Activated CD4-positive, CD25-positive, alpha-beta regulatory T cell treated with anti-CD3 and anti-CD28 coated beads, Interleukin-2, amount 50 U/mL, for 16 hours (primary cell): ENCODE measurements around the gene P3H4.

Source experiments
- DNase-seq: peaks from one replicate; pipeline ENCODE4 v3.0.0-alpha.2; 2020; ENCODE audit warnings: low read depth, low spot score

The P3H4 gene

DNA sequence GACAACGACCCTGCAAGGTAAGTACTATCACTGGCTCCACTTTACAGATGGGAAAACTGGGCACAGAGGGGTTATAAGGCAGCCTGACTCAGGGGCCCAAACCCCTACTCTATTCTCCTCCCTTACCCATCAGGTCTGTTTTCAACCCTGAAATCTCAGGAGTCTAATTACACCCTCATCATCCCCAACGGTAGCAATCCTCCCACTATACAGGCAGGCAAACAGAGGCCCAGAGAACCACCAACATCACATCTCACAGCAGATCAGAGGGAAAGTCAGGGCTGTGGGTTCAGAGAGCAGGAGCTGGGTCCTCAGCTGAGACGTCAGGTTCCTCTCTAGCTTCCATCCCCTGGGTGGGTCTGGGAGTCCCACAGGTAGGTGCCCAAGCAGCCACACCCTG, 41.8 kb downstream of the P3H4 start:
- DNase-seq = no peak

DNA sequence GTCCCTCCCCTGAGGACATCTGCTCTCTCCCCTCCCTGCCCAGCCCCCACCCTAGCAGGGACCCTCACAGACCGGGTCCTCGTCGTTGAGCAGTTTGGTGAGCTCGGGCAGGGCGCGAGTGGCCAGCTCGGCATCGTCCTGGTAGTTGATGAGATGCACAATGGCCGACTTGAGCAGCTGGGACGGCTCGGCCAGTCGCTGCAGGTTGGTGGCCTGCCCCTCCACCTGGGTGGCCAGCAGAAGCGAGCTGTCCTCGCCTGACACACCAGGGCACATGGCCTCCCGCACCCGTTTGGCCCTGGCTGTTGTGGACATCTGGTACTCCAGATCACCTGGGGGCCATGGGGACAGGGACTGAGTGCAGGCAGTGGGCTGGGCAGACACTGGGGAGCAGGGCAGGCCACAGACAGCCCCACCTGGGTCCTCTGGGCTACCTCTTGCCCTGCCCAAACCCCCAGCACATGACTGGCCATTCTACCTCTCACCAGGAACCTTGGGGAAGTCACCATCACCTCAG, 42.3 kb downstream of the P3H4 start:
- DNase-seq = no peak

DNA sequence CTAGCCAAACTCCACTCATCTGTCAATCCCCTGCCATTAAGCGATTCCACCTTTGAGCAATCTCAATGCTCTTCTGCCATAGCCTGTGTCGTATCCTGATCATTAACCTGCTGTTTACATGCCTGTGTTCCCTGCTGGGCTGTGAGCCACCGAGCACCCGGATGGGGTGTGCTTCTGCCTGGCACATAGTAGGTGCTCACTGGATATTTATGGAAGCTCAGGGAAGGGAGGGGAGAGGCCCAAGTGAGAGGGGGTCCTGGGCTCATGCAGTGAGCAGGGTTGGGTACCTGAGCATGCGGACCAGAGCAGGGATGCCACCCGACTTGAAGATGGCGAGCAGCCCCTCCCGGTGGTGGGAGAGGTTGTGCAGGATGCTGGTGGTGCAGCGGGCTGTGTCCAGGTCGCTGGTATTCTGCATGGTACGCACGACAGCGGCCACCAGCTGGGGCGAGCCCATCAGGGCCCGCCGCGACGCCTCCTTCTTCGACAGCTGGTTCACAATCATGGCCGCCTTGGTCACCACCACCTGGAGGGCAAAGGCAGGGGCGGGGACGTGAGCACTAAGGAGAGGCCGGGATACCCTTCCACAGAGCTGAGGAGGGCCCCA, 43.0 kb downstream of the P3H4 start:
- DNase-seq = no peak

DNA sequence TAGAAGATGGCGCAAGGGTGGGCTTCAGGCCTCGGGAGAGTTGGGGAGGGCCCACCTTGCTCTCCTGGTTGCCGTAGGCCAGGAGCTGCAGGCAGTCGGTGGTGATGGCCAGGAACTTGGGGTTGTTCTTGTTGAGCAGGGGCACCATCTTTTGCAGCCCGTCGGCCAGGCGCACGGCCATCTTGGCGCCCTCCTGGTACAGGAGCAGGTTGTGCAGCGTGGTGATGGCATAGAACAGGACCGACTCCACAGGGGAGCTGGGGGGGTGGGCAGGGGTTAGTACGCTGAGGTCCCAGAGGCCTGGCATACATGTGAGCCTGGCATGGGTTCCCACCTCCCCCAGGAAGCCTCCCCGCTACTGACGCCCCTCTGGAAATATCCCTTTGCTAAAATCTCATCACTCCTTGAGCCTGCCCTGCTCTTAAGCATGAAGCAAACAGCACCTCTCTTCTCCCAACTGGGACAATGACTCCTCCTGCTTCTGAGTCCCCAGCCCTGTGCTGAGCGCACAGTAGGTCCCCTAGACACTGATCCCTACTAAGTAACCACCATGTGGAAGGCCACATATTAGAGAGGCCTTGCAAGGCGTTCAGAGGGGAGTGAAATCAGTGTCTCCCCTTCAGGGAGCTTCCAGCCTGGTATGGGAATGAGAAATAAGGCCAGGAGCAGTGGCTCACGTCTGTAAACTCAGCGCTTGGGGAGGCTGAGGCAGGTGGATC, 44.3 kb downstream of the P3H4 start:
- no peak for DNase-seq

DNA sequence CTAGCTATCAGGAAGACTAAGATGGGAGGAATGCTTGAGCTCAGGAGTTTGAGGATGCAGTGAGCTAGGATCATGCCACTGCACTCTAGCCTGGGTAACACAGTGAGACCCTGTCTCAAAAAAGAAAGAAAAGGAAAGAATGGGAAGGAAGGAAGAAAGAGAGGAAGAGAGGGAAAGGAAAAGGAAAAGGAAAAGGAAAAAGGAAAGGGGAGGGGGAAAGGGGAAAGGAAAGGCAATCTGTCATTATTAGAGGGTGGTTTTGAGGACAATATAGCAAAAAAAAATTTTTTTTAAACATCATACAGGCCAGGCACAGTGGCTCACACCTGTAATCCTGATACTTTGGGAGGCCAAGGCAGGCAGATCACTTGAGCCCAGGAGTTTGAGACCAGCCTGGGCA, 45.6 kb downstream of the P3H4 start:
- no peak for DNase-seq

DNA sequence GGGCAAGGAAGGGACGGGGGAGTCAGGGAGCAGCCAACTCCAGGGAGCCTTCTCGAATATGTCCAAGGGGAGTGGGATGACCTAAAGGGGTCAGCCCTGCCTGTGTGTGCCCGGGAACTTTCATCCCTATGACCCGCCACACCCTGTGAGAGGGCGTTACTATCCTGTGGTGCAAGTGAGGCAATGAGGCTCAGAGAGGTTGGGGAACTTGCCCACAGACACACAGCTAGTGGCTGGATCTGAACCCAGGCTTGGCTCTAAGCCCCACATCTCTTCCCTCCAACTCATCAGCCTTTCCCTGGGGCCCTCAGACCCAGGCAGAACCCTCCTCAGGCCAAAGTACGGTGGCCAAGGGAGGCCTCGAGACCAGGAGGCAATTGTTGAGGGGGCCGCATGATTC, 48.4 kb downstream of the P3H4 start:
- no peak for DNase-seq

DNA sequence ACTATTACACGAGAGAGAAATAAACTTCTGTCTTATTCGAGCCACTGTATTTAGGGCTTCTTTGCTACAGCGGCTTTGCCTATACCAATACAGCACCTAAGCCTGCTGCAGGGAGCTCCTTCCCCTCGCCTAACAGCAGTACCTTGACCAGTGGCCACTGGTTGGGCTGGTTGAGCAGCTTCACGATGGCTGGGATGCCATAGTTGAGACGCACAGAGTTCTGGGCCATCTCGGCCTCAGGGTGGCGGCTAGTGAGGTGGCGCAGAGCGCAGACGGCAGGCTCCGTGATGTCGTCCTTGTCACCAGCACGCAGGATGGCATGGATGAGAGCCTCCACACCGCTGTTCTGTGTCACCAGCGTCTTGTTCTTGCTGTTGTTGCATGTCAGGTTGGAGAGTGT, 48.9 kb downstream of the P3H4 start:
- no peak for DNase-seq

DNA sequence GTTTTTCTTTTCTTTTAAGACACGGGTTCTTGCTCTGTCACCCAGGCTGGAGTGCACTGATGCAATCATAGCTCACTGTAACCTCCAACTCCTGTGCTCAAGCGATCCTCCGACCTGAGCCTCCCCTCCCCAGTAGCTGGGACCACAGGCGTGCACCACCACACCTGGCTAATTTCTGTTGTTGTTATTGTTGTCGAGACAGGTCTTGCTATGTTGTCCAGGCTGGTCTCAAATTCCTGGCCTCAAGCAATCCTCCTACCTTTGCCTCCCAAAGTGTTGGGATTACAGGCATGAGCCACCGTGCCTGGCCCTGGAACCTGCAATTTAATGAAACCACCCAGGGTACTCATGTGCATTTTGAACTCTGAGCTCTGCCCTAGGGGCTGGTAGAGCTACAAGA, 49.4 kb downstream of the P3H4 start:
- no peak for DNase-seq

DNA sequence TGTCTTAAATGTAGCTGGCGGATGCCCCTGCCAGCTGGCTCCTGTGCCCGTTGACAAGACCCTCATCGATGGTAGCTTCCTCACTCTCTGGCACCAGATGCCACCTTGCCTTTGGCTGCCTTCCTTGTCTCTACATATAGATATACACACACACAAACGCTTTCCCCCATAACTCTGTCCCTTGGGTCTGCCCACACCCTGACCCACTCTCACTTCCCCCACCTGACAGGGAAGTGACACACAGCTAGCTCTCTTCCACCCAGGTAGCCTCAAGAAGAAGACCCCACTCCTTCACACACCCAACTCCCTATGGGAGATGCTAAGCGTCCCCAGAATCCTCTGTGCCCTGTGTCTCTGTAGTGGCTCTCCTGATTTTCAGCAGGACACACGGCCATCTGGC, 50.9 kb downstream of the P3H4 start:
- DNase-seq = no peak

DNA sequence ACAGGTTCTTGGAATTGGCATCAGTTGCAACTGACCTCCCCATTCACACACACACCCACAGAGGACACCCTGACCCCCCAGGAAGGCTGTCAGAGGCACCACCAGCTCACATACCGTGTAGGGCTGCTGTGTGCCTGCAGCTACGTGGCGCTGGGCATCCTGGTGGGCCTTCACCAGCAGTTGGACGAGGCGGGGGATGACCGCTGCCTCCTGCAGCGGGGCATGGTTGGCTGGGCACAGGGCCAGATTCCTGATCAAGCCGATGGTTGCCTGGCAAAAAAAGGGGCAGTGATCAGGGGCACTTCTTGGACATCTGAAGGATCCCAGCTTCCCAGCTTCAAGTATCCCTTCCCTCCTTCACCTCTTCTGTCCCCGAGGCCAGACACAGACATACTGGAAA, 53.1 kb downstream of the P3H4 start:
- DNase-seq = no peak

DNA sequence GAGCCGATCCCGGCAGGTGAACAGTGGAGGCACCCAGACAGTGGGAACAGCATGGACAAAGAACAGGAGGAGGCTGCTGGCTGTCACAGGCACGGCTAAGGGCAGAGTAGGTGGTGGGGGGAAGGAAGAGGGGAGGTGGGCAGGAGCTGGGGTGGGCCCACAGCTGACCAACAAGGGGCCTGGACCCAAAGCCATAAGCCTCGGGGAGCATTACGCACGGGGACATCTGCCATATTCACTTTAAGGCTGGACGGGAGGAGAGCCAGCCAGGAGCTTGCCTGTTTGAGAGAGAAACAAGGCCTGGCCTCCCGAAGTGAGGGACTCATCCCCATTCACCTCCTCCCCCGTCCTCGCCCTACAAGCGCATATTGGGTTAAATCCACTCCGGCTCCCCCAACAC, 57.7 kb downstream of the P3H4 start:
- no peak for DNase-seq
